Osteocyte (in vitro differentiated cells): ENCODE results near the gene PORCN. TPM values are rescaled to one million over a fixed set of nuclear protein-coding genes. Genes with fewer than 3 reads are reported as not detected.

Experiments used
- DNase-seq: peaks from one replicate; pipeline ENCODE4 v3.0.0; 2021; ENCODE audit warnings: mixed read lengths; ENCODE audit not compliant: unreplicated experiment; ENCODE audit errors: extremely low spot score
- H3K27ac Mint-ChIP-seq: one replicate; pipeline ENCODE4 v1.8.0; 2021; ENCODE audit warnings: mild to moderate bottlenecking, mixed read lengths; ENCODE audit not compliant: unreplicated experiment
- H3K27me3 Mint-ChIP-seq: one replicate; pipeline ENCODE4 v1.8.0; 2021; ENCODE audit warnings: mixed read lengths; ENCODE audit not compliant: unreplicated experiment
- H3K36me3 Mint-ChIP-seq: one replicate; pipeline ENCODE4 v1.8.0; 2021; ENCODE audit warnings: mixed read lengths; ENCODE audit not compliant: unreplicated experiment
- H3K4me1 Mint-ChIP-seq: one replicate; pipeline ENCODE4 v1.8.0; 2021; ENCODE audit warnings: mixed read lengths; ENCODE audit not compliant: unreplicated experiment
- H3K4me3 Mint-ChIP-seq: one replicate; pipeline ENCODE4 v1.8.0; 2021; ENCODE audit warnings: mild to moderate bottlenecking, moderate library complexity, mixed read lengths; ENCODE audit not compliant: unreplicated experiment
- H3K9me3 Mint-ChIP-seq: one replicate; pipeline ENCODE4 v1.8.0; 2021; ENCODE audit warnings: mixed read lengths; ENCODE audit not compliant: unreplicated experiment
- total RNA-seq: library from RNA; stranded (reverse); gene quantifications from 2 replicates; pipeline ENCODE4 v1.2.1, GENCODE V29; 2021
- TF ChIP-seq, protein P1 (sequence below): fragments of 200-600 bp; sonication (generic); IDR thresholded peaks from 2 replicates; pipeline ENCODE4 v1.5.0; 2021; ENCODE audit warnings: antibody characterized with exemption, mild to moderate bottlenecking, moderate library complexity

PORCN gene
- total RNA-seq, 1 donor from 2014 or later, result 20.2 TPM

DNA sequence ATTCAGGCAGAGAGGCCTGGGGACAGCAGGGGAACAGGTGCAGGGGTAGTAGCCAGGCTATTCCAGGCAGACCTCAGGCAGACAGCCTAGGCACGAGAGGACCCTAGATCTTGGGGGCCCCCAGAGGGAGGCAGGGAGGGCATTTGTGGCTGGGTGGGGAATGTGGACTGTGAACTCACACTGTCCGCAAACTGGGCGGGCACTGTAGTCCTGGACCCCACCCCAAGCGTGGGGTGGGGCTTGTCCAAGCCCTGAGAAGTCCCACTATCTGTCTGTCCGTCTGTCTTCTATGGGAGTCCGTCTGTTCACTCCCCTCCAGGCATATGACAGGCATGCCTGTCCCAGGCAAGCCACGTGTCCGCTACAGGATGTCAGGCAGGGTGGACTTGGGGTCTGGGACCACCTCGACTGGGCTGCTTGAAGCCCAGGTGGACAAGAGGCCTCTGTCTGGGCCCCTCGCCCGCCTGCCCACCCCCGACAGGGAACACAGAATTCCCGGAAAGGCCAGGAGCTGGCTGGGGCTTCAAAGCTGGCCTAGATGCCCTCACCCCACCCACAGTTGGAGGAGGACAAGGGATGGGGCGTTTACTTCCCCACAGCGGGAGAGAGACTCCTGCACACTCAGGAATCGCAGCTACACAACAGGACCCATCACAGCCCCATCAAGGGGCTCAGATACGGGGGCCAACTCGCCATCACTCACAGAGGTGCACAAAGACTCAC is 38.5 kb upstream of the PORCN start, which contains the start of gene SLC38A5:
TSS of gene SLC38A5 (minus strand) at position 151 of the 723 bp plus-strand sequence. CDS start 2,336 bp downstream, outside the sequence.
- H3K27ac Mint-ChIP-seq, result no peak within 1 kb of the TSS
- TF ChIP-seq, protein P1, sequence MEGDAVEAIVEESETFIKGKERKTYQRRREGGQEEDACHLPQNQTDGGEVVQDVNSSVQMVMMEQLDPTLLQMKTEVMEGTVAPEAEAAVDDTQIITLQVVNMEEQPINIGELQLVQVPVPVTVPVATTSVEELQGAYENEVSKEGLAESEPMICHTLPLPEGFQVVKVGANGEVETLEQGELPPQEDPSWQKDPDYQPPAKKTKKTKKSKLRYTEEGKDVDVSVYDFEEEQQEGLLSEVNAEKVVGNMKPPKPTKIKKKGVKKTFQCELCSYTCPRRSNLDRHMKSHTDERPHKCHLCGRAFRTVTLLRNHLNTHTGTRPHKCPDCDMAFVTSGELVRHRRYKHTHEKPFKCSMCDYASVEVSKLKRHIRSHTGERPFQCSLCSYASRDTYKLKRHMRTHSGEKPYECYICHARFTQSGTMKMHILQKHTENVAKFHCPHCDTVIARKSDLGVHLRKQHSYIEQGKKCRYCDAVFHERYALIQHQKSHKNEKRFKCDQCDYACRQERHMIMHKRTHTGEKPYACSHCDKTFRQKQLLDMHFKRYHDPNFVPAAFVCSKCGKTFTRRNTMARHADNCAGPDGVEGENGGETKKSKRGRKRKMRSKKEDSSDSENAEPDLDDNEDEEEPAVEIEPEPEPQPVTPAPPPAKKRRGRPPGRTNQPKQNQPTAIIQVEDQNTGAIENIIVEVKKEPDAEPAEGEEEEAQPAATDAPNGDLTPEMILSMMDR, result no peak
- H3K4me1 Mint-ChIP-seq, result peaks cover 25% of the 10 kb centered on the region
- no peaks in the 10 kb centered on the region for H3K27me3 Mint-ChIP-seq
- H3K4me3 Mint-ChIP-seq, result no peak within 1 kb of the TSS
- DNase-seq, result no peak
- no peaks in the 10 kb centered on the region for H3K9me3 Mint-ChIP-seq
- no peaks in the 10 kb centered on the region for H3K36me3 Mint-ChIP-seq

DNA sequence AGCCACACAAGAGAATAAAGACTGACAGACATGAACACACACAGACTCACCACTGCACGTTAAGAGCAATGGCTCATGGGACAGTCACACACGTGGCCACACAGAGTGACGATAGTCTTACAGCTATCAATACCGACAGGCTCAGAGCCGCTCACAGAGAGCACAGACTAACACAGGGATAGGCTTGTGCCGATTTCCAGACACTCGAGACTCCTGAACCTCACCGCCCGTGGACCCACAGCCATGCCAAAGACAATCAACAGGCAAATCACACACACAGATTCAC is 38.0 kb upstream of the PORCN start:
- no peaks in the 10 kb centered on the region for H3K36me3 Mint-ChIP-seq
- H3K27me3 Mint-ChIP-seq, result no peaks in the 10 kb centered on the region
- no peak overlapping the region for H3K4me3 Mint-ChIP-seq
- no peaks in the 10 kb centered on the region for H3K9me3 Mint-ChIP-seq
- no peak for DNase-seq
- peaks cover 20% of the 10 kb centered on the region for H3K4me1 Mint-ChIP-seq
- TF ChIP-seq, protein P1, result no peak
- no peak overlapping the region for H3K27ac Mint-ChIP-seq

DNA sequence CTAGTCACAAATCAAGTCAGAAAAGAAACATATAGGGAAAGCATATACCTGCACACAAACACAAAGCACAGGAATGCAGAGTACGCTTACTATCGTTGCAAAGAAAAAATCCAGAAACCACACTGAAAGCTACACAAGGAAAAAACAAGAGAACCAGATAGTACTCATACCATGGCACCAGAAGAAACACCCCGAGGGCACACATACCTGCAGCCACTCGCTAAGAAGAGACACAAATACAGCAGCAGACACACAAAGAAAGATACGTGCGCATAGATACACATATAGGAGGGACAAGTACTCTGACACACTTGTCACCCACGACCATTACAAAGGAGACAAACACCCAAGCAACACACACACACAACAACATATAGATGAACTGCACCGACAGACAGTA is 37.3 kb upstream of the PORCN start:
- H3K9me3 Mint-ChIP-seq, result no peaks in the 10 kb centered on the region
- H3K4me1 Mint-ChIP-seq, result peaks cover 21% of the 10 kb centered on the region
- no peaks in the 10 kb centered on the region for H3K36me3 Mint-ChIP-seq
- H3K4me3 Mint-ChIP-seq, result no peak overlapping the region
- no peak overlapping the region for H3K27ac Mint-ChIP-seq
- TF ChIP-seq, protein P1, result no peak
- DNase-seq, result no peak
- no peaks in the 10 kb centered on the region for H3K27me3 Mint-ChIP-seq

DNA sequence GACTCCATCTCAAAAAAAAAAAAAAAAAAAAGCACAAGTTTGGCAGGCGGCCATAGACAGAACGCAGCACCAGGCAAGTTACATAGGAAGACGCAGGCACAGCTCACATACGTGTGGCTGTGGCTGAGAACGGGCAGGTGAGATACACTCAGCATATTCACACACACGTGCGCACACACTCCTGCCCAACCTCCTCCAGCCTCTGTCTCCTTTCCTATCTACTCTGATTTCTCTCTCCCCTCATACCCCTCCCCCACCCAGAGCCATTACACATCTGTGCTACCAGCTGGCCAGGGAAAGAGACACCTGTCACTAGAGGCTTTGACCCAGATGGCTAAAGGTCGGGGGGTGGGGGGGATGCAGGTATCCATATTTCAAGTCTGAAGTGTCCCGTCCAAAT is 36.6 kb upstream of the PORCN start:
- Mint-ChIP-seq H3K4me3 (no peak overlapping the region), H3K4me1 (peaks cover 28% of the 10 kb centered on the region), H3K27me3 (no peaks in the 10 kb centered on the region), H3K36me3 (no peaks in the 10 kb centered on the region), H3K9me3 (peaks cover 4% of the 10 kb centered on the region), H3K27ac (no peak overlapping the region)
- TF ChIP-seq, protein P1, result no peak
- no peak for DNase-seq

DNA sequence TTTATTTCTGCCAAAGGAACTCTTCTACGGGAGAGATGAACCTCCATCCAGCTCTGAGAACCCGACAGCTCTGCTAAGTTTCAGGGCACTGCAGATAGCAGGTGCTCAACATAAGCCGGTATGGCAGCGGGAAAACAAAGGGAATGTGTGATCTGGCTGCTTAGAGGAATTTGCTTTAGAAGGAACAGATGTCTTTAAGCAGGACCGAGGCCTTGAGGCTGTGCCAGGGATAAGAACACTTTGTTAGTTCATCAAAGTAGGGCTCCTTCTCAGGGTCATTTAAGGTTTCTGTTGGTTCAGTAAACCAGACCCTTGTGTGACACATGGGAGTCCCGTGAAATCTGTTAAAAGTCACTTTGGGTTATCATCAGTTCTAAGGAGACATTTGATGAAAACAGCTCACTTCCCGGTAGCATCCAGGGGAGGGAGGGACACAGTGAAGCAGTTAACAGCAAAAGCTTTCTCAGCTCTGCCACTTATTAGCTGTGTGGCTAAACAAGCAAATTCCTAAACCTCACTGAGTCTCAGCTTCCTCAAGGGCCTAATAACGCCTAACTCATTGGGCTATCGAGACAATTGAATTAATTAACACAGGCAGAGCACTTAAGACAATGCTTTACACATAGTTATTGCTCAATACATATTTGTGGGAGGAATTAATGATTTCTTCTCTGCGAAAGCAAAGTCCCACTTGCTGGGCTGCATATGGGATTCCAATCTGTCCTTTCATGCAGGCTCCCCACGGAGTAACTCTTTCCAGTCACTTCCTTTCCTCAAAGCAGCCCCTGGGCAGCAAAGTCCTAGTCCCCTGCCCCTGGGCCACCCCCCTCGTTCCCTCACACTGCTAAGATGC is 35.7 kb upstream of the PORCN start:
- Mint-ChIP-seq H3K4me3 (no peak overlapping the region), H3K27me3 (no peaks in the 10 kb centered on the region), H3K36me3 (no peaks in the 10 kb centered on the region), H3K4me1 (peaks cover 32% of the 10 kb centered on the region), H3K27ac (peak overlapping the region; percentile 75), H3K9me3 (peaks cover 7% of the 10 kb centered on the region)
- no peak for DNase-seq
- TF ChIP-seq, protein P1, result no peak
